ENCODE measurements around the gene JAKMIP3.

Gene JAKMIP3

GRCh38 chr10:132044803-132045202 lies 20.9 kb upstream of the JAKMIP3 start:
- DNase-seq, result no peak

- DNase-seq, result no peak
Measured at GRCh38 chr10:132045324-132045723, 20.4 kb upstream of the JAKMIP3 start.

- no peak for DNase-seq
Measured at GRCh38 chr10:132047575-132048293, 18.0 kb upstream of the JAKMIP3 start.

- no peak for DNase-seq
Measured at GRCh38 chr10:132048294-132048667, 17.5 kb upstream of the JAKMIP3 start.

GRCh38 chr10:132050191-132050590 lies 15.6 kb upstream of the JAKMIP3 start:
- no peak for DNase-seq

GRCh38 chr10:132052124-132052523 lies 13.6 kb upstream of the JAKMIP3 start:
- no peak for DNase-seq

GRCh38 chr10:132054564-132054963 lies 11.2 kb upstream of the JAKMIP3 start:
- no peak for DNase-seq

- DNase-seq, result no peak
Measured at GRCh38 chr10:132055616-132056015, 10.1 kb upstream of the JAKMIP3 start.

- DNase-seq, result no peak
Measured at GRCh38 chr10:132056663-132057062, 9.1 kb upstream of the JAKMIP3 start.

GRCh38 chr10:132057191-132057681 lies 8.5 kb upstream of the JAKMIP3 start:
- no peak for DNase-seq

GRCh38 chr10:132058111-132058745 lies 7.5 kb upstream of the JAKMIP3 start:
- no peak for DNase-seq

GRCh38 chr10:132058793-132059759 lies 6.7 kb upstream of the JAKMIP3 start:
- no peak for DNase-seq

GRCh38 chr10:132059760-132060508 lies 5.8 kb upstream of the JAKMIP3 start:
- DNase-seq, result no peak

GRCh38 chr10:132061030-132061429 lies 4.7 kb upstream of the JAKMIP3 start:
- no peak for DNase-seq

- DNase-seq, result no peak
Measured at GRCh38 chr10:132061465-132061864, 4.3 kb upstream of the JAKMIP3 start.

- DNase-seq, result no peak
Measured at GRCh38 chr10:132062116-132062515, 3.6 kb upstream of the JAKMIP3 start.

- no peak for DNase-seq
Measured at GRCh38 chr10:132062641-132063390, 2.9 kb upstream of the JAKMIP3 start.

- no peak for DNase-seq
Measured at GRCh38 chr10:132063432-132063831, 2.3 kb upstream of the JAKMIP3 start.

- DNase-seq, result no peak
Measured at GRCh38 chr10:132064082-132064755, 1.5 kb upstream of the JAKMIP3 start.

GRCh38 chr10:132064771-132065437 lies 842 bp upstream of the JAKMIP3 start:
- DNase-seq, result no peak

GRCh38 chr10:132066186-132066585 lies 440 bp downstream of the JAKMIP3 start:
- no peak for DNase-seq

Data from left hindlimb (tissue), 1 donor.